C1 segment of cervical spinal cord (tissue), 14 donors: ENCODE results near the gene HIP1R.
A peak's percentile ranks its signal among the peaks of the same experiment; 100 is the strongest.
"Not testable (repeated sequence)": the region's sequence is repeated elsewhere in the genome, so short reads cannot be mapped to it uniquely, and the experiment has no call there.

Experiments
- DNase-seq, 14 donors: peaks; one replicate each; lab custom pipeline; 2025; lab: John Stamatoyannopoulos, UW

Gene HIP1R

DNA sequence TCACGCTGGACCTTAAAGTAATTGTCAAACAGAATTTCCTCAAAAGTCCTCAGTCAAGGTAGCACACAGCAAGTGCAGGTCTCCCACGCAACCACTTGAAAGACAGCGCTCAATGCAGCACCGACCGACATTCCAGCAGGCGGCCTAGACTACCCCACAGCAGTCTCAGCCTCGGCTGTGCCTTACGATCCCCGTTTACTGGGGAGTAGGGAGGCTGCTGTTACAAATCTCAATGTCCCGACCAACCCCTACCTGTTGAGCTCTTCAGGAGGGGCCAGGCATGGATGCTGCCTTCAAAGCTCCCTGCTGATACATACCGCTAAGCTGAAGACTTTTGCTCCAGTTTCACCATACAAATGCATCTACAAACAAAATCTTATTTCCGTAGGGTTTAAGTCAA, 38.8 kb downstream of the HIP1R start:
- DNase-seq, result no peak

GRCh38 chr12:122875590-122876220, 40.4 kb downstream of the HIP1R start:
- peak in 2 of 14 donors; percentile 17 to 24 for DNase-seq

GRCh38 chr12:122876281-122876680, 41.0 kb downstream of the HIP1R start:
- DNase-seq, result not testable (repeated sequence)

GRCh38 chr12:122876731-122877130, 41.5 kb downstream of the HIP1R start:
- no peak for DNase-seq

- no peak for DNase-seq
Measured at GRCh38 chr12:122878780-122879612, 43.7 kb downstream of the HIP1R start.

DNA sequence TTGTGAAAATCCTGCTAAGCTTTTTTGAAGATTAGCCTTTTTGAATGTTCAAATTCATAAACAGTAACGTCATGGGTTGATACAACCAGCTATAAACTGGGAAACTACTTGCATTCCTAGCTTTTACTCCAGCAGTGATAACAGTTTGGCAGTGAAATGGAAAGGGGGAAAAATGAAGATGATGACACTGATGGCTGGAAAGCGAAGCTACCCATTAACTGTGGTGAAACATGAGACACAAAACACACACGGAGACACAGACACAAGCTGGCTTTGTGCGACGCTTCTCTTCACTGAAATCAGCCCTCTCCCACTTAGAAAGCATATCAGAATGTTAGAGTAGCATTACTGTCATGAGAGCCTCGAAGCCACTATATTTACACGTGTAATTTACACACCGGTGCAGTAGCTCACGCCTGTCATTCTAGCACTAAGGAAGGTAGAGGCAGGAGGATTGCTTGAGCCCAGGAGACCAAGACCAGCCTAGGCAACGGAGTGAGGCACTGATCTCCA, 45.0 kb downstream of the HIP1R start:
- no peak for DNase-seq

DNA sequence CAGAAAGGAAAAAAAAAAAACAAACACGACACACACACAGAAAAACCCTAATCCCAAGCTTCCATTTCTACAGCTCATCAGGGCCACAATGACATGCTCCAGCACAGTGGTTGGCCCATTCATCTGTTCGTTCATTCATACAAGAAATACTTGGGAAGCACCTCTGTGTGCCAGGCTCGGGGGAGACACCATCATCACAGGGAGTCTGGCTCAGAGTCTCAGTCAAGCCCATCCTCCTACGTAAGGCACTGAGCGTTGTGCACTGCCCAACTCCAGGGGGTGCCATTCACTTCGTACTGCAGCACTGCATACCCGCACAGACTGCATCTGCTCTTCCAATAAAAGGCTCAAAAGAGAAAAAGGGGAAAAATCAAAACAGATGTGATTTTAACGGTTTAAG, 45.4 kb downstream of the HIP1R start:
- DNase-seq, result peak in 8 of 14 donors; percentile 15 to 49 (median 40)

DNA sequence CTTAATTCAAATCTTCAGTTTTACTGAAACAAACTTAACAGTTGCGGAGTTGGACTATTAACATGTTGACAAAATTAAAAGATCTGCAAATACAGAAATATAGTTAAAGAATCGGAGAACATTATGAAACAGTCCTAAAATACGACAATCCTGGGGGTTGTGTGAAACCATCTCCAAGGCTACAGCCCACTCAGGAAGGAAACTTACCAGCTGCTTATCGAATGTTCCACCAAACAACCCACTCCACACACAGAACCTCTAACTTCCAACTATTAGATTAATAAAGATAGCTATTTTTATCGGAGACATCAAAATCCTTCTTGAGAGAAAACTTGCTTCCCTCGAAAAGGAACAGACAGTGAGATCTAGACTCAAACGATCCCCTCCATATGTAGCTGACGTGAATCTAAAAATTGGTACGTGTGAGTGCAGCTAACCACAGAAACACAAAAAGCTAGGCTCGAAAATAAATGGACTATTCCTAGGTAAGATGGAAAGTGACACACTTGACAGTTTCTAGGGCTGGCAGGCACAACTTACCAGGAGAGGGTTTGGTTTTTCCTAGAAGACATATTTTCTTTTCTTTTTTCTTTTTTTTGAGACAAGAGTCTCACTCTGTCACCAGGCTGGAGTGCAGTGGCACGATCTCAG, 47.8 kb downstream of the HIP1R start:
- no peak for DNase-seq

- no peak for DNase-seq
Measured at GRCh38 chr12:122884091-122884826, 49.0 kb downstream of the HIP1R start.

DNA sequence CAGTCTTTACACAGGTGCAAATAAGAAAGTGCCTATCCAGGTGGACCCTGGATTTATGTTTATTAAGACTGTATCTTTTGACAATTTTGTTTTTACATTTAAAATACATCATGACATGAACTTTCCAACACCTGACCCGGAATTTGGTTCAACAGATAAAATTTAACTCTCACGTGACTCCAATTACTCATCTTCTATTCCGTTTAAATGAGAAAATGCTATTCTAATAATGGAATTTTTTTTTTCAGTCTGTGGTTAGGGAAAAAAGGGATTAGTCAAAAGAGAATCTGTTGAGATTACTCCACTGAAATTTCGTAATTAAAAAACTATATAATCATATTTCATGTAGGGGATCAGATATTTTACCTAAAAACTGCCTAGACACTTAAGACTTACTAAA, 49.6 kb downstream of the HIP1R start:
- no peak for DNase-seq

- DNase-seq, result no peak
Measured at GRCh38 chr12:122886161-122886560, 50.9 kb downstream of the HIP1R start.

DNA sequence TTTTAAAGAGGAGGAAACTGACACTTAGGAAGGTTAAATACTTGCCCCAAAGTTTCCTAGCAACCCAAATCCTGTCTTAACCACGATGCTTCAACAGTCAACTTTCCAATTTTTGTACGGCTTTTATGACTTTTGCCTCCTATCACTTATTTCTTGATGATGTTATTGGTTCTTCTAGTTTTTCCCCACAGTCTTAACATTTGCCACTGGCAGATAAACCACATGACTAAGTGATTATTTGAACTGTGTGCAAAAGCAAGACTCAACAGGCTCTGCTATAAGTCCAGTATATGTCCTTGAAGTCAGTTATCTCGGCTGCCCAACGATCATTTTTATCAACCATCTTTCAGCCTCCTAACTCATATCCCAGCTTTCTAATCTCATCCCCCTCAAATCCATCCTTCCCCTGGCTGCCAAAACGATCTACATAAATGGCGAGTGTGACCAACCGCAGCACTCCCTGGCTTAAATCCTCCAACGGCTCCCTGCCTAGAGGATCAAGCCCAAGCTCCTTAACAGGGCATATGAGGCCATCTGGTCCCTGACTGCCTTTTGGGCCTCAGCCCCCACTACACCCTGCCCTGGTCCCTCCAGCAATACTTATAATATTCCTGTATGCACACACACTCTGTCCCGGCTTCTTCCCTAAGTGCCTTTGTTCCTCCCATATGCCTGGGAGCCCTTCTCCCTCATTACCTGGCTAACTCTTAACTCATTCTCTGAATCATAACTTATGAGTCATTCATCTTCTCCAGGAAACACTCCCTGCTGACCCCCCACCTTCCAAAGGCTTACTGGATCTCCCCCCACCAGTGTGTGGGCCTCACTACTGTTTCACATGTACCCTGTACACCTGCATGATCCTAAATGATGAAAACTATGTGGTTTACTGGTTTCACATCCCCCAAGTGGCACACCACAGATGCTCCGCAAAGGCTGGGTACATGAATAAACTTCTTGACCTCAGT, 51.9 kb downstream of the HIP1R start:
- no peak for DNase-seq

GRCh38 chr12:122887819-122888212, 52.6 kb downstream of the HIP1R start:
- no peak for DNase-seq

- DNase-seq, result peak in 4 of 14 donors; percentile 31 to 58 (median 45)
Measured at GRCh38 chr12:122888232-122888752, 53.0 kb downstream of the HIP1R start.

- DNase-seq, result no peak
Measured at GRCh38 chr12:122889761-122890520, 54.7 kb downstream of the HIP1R start.

DNA sequence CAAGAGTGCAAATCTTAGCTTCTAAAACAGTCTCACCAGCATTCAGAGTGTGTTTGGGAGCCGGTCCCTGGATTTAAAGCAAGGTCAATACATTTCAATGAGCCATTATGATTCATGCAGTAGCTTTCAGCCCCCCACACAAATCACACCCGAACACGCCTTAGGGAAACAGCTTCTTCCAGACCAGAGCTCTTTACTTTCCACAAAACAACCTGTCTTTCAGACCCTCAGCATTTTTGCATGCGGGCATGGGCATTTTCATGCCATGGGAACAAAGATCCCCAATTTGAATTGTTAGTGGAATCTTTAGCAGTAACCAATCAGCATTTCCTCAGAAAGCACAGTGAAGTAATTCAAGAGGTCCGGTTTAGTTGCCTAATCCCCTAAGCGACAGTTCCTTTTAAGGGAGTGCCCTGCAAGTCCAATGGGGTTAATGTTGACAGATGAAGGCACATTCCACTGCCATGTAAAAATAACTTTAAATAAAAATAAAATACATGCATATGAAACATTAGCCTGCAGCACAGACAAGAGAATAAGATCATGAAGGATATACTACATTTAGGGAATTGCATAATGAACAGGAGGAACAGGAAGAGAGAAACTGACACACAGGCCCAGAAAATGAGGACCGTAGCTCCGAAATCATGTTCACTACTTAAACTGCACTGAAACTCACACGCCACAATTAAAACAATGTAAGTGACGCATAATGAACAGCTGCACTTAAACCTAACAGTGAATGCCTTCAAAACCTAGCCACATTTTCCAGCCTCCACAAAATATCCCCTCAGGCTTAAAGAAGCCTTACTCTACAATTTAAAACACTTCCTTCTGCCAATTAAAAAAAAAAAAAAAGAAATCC, 56.6 kb downstream of the HIP1R start:
- peak in 2 of 14 donors; percentile 14 to 16 for DNase-seq

DNA sequence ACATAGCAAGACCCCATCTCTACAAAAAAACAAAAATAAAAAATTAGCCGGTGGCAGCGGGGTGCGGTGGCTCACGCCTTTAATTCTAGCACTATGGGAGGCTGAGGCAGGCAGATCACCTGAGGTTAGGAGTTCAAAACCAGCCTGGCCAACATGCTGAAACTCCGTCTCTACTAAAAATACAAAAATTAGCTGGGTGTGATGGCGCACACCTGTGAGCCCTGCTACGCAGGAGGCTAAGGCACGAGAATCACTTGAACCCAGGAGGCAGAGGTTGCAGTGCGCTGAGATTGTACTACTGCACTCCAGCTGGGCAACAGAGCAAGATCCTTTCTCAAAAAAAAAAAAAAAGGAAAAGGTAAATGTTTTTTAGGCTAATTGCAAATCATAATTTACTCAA, 57.5 kb downstream of the HIP1R start:
- not testable (repeated sequence) for DNase-seq
